HG03439 (cell line): ENCODE measurements around the gene ECE1.
"Not testable (repeated sequence)": the region's sequence is repeated elsewhere in the genome, so short reads cannot be mapped to it uniquely, and the experiment has no call there.

ENCODE experiments used
- ATAC-seq: cut with Tn5 transposase; IDR thresholded peaks from one replicate; pipeline ENCODE4 v1.9.1; 2021; ENCODE audit warnings: mild to moderate bottlenecking, moderate library complexity; ENCODE audit not compliant: unreplicated experiment

ECE1 gene

DNA sequence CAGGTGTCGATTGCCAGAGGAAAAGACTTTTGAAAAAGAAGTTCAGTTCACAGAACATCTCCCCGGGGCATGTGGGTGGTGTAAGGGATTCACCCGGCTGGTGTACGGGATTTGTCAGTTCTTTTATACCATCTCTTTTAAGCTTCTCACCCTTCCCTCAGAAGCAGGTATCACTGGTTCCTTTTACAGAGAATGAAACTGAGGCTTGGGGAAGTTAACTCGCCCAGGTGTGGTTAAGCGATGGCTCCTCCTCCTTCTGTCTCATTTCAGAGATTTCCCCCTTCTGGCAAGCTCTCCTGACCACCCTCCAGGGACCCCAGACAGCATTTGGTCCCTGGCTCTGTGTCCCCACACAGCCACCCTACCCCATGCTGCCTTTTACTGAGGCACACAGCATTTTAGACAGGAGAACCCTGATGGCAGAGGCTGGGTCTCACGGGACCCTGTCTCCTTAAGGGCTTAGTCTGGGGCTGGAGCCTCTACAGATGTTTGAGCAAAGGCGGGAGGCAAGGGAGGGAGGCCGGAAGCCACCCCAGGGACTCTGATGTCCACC, 2.8 kb upstream of the ECE1 start:
- peak; percentile 15 for ATAC-seq

DNA sequence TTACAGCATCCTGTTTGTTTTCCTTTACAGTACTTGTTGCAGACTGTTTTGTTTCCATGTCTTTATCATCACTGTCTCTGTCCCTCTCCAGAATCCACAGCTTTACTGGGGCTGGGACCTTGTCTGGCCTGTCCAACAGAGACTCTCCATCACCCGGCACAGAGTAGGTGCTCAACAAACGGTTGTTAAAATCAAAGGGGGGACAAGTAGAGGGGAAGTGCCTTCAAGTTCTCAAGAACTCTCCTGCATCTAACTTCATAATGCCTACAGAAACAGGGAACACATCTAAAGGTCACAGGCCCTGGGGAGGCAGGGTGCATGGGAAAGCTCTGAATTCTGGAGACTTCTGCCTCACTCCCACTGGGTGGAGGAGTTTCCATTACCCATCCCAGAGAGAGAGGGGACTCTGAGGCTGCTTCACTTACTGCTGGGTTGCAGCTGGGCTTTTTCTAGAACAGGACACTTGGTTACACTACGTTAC, 2.3 kb upstream of the ECE1 start:
- no peak for ATAC-seq

DNA sequence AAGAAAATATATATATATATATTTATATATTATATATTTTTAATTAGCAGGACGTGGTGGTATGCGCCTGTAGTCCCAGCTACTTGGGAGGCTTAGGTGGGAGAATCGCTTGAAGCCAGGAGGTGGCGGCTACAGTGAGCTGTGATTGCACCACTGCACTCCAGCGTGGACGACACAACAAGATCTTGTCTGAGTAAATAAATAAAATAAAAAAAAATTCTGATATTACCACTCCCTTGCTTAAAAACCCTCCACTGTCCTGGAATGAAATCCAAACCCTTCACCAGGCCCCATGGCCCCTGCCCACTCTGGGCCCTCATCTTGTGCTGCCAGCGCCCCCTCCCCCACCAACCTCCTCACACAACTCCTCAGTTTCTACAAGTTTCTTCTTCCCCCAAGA, 1.7 kb upstream of the ECE1 start:
- no peak for ATAC-seq

- no peak for ATAC-seq
Observed at GRCh38 chr1:21291184-21291583, 921 bp upstream of the ECE1 start.

GRCh38 chr1:21290546-21290944, 282 bp upstream of the ECE1 start:
- ATAC-seq: no peak

DNA sequence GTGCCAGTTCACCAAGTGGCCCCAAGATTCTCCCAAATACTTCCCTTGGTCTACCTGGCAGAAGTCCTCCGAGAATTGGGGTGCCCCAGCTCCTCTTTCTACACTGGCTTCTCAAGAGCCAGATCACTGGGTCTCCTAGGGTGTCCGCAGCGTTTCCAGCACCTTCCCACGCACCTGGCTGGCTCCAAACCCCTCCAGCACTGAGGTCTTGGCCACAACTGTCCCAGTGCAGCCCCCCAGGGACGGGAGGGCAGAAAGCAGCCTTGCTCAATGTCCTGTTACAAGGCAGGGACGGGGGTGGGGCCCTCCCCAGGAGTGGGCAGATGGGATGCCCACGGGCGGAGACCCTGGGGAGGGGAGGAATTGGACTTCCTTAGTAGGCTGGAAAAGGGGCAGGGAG, 1.1 kb downstream of the ECE1 start:
- ATAC-seq: no peak

DNA sequence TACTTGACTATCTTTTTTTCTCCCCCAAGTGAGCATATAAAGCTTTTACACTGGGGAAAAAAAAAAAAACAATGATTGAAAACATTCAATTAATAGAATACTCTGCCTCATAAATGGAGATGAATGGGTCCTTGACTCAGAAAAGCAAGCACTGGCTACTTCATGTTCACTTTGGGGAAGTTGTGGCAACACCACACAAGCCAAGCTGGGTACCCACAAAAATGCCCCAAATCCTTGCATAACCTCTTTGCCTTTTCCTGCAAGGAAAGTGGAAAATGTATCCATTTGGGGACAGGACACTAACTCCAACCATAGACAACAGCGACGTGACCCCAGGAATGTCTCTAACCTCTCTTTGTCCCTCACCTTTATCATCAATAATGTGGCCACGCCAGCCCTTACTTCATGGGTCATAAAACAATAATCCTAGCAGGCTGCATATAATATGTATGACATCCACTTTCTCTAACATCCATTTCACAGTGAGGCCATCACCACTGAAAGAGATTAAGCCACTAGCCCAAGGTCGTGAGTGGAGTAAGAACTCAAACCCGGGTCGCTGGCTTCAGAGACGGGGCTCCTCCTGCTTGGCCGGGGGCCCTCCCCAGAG, 2.3 kb downstream of the ECE1 start:
- no peak for ATAC-seq

GRCh38 chr1:21285386-21285785, 4.9 kb downstream of the ECE1 start:
- ATAC-seq: not testable (repeated sequence)

DNA sequence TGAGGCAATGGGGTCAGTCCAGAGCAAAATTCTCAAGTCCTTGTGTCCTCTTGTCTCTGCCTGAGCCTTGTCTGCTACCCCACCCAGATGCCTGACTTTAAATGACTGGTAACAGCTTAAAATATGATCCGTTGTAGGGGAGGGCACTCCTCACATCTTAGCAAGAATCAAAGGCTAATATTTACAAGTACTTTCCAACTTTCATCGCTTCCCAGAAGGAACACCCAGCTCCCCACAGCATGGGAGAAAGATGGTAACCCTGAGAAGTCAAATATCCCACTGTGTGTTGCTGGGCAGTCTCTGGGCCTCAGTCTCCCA, 5.2 kb downstream of the ECE1 start:
- ATAC-seq: no peak

DNA sequence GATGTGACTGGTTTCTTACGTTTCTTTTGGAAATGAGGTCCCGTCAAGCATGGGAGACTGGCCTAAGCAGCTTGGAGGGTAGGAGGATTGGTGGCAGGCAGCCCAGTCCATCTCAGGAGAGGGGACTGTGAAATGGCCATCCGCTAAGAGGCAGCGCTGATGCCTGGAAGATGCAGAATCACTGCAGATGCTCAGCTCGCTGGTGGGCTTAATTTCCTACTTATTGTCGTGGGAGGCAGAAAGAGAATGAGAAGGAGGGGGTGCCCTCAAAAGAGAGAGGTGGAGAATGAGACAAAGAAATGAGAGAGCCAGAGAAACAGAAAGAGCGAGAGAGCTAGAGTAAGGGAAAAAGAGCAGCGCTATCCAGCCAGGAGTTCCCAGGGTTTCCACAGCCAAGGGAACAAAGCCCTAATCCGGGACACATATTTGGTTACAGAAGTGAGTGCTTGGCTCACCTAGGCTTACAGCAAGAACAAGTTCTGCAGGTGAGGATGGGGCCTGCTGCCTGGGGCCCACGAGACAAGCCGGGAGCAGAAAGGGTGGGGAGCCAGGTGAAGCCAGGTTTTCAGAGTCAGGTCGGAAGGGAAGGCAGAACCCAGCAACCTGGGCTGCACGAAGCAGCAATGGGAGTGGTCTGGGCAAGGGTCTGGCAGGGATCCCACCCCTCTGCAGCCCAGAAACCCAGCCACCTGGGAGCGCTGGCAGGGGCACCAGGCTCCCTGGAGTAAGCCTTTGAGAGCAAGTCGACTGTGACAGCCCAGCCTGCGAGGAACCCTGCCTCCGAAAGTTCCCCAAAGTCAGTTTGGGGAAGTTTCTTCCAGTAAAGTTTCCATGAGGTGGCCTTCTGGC, 5.8 kb downstream of the ECE1 start:
- no peak for ATAC-seq

DNA sequence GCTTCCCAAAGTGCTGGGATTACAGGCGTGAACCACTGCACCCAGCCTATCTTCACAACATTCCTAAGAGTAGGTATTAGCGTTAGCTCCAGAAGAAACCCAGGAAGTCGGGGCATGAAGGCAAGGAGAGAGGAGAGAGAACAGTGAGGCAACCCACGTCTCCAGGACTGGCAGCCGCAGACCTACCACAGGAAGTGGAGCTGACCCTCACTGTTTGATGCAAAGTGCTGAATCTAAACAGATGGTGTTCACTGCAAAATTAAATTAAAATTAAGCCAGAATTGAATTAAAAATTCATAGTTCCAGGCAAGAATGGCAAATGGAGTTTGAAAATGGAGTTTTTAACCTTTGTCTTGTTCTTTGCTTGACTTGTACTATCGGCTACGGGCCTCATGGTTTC, 6.7 kb downstream of the ECE1 start:
- no peak for ATAC-seq

GRCh38 chr1:21282020-21282419, 8.2 kb downstream of the ECE1 start:
- not testable (repeated sequence) for ATAC-seq

DNA sequence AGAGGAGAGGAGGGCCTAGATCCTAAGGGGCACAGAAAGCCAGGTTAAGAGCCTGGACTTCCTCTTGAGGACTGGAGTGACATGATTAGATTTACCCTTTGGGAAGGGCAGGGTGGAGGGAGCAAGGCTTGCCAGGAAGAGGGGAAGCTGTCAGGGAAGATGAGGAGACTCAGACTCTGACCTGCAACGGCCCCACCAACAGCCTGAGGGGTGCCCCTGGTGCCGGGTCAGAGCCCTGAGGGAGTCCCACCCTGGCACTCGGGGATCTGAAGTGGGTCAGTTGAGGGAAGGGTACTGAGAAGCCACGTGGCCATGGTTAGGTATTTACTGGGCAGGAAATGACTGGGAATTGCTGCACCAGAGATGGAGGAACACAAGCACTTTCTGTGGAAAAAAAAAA, 9.8 kb downstream of the ECE1 start:
- no peak for ATAC-seq

DNA sequence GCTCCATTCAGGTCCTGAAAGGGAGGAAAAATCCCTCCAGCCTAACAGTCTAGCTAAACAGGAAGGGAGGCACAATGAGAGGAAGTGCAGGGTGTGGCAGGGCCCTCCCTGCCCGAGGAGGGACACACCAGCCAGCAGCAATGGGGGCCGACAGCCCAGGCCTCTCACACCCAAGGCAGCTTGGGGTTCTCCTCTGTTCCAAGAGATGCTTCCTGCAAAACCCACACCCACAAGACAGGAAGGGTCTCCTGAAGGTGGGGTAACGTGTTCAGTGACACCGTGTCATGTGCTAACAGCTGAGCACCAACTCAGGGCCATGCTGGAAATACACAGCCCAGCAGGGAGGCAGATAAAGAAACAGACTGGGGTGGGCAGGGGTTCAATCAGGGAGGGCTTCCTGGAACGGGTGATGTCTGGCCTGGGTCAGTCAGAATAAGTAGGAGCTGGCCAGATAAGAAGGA, 10.2 kb downstream of the ECE1 start:
- ATAC-seq: no peak

DNA sequence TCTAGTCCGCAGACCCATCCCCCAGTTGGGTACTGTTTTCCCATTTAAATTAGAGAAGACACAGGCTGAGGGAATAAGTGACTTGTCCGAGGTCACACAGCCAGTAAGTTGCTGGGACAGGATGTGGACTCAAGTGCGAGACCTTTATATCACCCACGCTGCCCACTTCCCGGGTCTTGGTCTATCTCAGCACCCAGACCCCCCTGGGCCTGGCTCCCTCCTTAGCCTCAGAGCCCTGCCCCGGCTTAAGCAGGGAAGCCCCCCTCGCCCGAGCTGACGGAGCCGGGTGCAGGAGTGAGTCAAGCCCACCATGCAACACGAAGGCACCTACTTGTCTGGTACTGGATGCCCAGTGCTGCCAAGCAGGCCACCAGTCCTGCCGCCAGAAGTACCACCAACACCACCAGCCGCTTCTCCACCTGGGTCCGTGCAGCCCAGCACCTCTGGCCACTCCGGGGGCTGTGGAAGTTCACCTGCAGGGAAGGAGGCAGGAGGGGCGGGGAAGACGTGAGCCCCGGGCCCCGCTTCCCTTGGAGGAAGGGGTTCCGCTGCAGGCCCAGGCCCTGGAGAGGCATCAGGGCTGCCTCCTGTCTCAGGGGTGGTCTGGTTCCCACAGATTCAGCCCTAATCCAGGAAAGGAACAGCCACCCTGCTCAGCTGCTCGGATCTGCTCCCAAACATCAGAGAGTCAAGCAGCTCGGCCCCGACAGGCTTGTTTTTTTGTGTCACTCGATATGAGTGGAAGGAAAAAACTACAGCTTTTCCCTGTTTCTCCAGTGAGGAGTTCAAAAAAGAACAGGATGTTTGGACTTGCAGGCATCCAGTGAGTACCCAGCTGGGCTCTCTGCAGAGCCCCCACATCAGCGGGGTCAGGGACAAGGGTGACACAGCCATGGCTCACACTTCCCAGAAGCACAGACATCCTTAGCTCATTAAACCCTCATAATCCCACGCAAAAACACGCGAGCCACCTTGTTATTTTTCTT, 11.1 kb downstream of the ECE1 start:
- no peak for ATAC-seq

DNA sequence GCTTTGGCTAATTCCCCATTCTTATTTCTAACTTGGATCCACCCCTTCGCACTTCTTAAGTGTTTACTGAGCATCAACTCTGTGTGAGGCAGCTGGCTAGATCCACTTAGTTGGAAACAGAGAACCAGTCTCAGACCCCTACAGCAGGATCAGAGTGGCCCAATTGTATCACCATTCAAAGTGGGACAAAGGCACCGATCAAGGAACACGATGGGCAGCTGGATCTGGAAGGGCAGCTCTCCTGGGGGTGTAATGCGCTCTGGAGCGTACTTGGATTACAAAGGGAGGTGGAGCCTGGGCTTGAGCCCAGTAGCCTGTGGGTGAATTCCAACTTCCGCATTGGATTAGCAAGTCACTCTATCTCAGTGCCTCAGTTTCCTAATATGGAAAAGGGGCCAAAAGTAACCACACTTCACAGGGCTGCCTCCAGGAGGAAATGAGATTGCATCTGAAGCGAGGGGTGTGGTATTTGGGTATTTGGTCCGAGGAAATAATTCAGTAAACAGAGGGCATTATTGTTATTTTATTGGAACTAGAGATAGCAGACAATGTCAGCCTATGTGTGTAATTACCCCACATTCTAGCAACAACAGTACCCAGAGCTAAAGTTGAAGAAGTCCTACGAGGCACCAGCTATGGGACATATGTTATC, 11.9 kb downstream of the ECE1 start:
- no peak for ATAC-seq

GRCh38 chr1:21277180-21277579, 13.1 kb downstream of the ECE1 start:
- no peak for ATAC-seq

- no peak for ATAC-seq
Observed at GRCh38 chr1:21272540-21272939, 17.7 kb downstream of the ECE1 start.

DNA sequence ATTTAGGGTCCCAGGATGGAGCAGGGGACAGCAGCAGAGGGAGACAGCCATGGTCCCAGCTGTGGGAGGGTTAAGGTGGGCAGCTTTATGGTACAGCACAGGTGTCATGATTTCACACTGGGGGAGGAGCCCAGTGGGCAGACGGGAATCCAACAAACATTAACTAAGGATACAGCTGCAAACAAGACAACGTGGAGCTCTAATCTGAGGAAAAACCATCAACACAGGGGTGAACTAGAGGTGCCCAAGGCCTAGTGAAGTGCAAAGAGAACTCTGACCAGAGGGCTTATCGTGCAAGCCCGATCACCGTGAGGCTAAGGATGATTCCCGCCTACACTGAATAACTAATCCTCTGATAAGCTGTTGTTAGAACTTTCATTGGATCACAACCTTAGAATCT, 18.7 kb downstream of the ECE1 start:
- ATAC-seq: no peak

- ATAC-seq: no peak
Observed at GRCh38 chr1:21270086-21270689, 20.1 kb downstream of the ECE1 start.
